GM18519 (cell line): ENCODE data around the gene VPS45.
"Not testable (repeated sequence)": the region's sequence is repeated elsewhere in the genome, so short reads cannot be mapped to it uniquely, and the experiment has no call there.

ENCODE experiments used
- ATAC-seq: cut with Tn5 transposase; IDR thresholded peaks from one replicate; pipeline ENCODE4 v1.9.1; 2021; ENCODE audit warnings: mild to moderate bottlenecking, moderate library complexity; ENCODE audit not compliant: unreplicated experiment, low FRiP score

Gene VPS45

DNA sequence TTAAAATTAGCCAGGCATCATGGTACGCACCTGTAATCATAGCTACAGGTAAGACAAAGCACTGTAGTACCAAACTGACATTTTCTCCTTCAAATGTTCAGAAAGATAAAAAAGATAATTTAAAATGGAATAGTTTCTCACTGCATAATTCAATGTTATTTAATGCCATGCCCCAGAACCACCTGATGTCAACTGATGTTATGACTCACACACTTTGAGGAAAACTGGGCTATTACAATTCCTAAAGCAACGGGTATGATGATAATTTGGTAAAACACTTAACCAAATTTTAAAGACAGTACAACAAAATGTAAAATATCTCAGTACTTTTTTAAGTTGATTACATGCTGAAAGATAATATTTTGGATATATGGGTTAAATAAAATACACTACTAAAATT is 59.2 kb downstream of the VPS45 start:
- ATAC-seq = no peak

- ATAC-seq = no peak
Measured at GRCh38 chr1:150127464-150127863, 59.9 kb downstream of the VPS45 start.

DNA sequence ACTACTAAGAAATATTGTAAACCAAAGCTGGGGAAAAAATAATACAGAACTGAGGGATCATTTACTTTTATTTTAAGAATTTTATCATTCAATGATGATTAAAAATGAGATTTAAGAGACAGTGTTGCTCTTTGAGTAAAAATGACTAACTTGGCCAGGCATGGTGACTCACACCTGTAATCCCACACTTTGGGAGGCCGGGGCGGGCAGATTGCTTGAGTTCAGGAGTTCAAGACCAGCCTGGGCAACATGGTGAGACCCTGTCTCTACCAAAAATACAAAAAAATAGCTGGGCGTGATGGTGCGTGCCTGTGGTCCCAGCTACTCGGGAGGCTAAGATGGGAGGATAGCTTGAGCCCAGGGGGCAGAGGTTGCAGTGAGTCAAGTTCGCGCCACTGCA is 60.3 kb downstream of the VPS45 start:
- no peak for ATAC-seq

GRCh38 chr1:150132372-150132771 is 64.8 kb downstream of the VPS45 start:
- no peak for ATAC-seq

GRCh38 chr1:150134537-150134936 is 67.0 kb downstream of the VPS45 start:
- ATAC-seq = no peak

DNA sequence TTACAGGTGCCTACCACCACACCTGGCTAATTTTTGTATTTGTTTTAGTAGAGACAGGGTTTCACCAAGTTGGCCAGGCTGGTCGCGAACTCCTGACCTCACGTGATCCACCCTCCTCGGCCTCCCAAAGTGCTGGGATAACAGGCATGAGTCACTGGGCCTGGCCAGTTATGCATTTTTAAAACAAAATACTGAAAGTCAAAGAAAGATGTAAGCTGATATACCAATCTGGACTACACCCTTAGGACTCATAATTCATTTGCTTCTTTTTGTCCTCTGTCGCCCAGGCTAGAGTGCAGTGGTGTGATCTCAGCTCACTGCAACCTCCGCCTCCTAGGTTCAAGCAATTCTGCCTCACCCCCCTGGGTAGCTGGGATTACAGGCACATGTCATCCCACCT is 67.8 kb downstream of the VPS45 start:
- ATAC-seq = not testable (repeated sequence)

DNA sequence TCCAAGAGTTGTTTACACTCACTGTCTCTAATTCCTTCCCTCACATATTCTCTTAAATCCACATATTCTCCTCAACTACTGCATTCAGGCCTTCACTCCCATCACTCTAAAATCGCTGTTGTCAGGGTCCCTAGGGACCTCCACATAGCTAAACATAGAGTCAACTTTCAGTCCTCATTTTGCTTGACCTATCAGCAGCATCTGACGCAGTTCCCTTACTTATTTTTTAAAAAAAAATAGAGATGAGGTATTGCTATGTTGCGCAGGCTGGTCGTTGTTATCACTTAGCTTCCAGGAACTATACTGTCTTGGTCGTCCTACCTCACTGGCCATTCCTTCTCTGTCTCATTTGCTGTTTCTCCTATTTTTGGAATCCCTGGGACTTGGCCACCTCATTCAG is 70.5 kb downstream of the VPS45 start:
- no peak for ATAC-seq

DNA sequence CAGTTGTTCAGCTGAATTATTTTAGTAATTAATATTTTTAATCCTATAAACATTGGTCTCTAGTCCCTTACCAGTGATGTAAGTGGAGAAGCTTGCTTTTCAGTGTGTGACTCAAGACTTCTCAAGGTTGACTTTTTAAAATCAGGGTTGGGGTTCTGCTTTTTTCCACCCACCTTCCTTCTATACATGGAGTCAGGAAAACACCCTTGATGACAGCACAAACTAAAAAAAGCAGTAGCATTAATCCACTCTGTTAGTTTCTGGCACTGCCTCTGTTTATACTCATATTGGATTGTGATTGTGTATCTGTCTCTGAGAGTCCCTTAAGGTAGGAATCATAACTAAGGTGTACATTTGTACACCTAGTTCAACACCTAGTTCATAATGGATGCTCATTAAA is 73.9 kb downstream of the VPS45 start:
- no peak for ATAC-seq

GRCh38 chr1:150142083-150142482 is 74.5 kb downstream of the VPS45 start:
- ATAC-seq = no peak

GRCh38 chr1:150144606-150145005 is 77.0 kb downstream of the VPS45 start:
- no peak for ATAC-seq

DNA sequence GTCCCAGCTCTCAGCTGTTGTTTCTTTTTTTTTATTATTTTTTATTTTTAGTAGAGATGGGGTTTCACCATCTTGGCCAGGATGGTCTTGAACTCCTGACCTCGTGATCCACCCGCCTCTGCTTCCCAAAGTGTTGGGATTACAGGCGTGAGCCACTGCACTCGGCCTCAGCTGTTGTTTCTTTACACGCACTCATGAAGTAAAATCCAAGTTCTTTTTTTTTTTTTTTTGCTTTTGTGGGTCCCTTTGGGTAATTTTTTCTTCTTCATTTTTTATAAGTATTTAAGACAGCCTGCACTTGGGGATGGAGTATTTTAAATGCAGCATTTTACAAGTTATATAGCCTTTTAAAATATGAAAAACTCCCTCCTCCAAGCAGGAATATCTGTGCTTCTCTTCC is 78.4 kb downstream of the VPS45 start:
- ATAC-seq = not testable (repeated sequence)

DNA sequence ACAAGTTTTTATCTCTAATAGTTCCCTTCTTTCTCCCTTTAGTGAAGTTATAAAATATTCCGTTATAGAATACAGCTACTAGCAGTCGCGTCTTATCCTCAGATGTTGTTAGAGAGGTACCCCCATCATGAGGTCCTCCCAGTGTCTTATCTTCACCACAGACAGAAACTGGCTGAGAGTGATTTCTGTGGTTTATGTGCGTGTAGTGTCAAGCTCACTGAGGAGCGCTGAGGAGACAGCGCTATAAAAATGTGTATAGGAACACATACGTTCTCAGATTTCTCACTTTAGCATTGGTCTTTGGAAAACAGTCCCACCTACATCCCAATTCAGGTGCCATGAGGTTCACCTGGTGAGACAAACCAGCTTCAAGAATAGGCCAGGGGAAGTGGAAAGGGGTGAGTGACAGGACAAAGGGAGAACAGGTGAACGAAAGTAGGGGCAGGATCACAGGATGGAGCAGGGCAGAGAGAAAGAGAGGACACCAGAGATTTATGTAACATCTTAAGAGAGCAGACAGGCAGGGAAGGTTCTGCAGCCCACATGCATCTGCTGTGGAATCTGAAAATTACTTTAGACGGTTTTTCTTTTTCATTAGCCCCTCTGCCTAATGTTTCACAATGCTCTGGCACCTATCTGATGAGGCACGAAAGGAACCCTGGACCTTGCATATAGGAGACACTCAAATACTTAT is 79.4 kb downstream of the VPS45 start:
- ATAC-seq = no peak

GRCh38 chr1:150148837-150149270 is 81.3 kb downstream of the VPS45 start:
- ATAC-seq = no peak

- no peak for ATAC-seq
Measured at GRCh38 chr1:150149271-150150132, 81.9 kb downstream of the VPS45 start, which contains the start of gene PLEKHO1. Gene PLEKHO1, plus strand, starts transcription at chr1:150149916. Its CDS starts 342 bp downstream, at chr1:150150258.

GRCh38 chr1:150150133-150151021 is 82.8 kb downstream of the VPS45 start:
- ATAC-seq = no peak

DNA sequence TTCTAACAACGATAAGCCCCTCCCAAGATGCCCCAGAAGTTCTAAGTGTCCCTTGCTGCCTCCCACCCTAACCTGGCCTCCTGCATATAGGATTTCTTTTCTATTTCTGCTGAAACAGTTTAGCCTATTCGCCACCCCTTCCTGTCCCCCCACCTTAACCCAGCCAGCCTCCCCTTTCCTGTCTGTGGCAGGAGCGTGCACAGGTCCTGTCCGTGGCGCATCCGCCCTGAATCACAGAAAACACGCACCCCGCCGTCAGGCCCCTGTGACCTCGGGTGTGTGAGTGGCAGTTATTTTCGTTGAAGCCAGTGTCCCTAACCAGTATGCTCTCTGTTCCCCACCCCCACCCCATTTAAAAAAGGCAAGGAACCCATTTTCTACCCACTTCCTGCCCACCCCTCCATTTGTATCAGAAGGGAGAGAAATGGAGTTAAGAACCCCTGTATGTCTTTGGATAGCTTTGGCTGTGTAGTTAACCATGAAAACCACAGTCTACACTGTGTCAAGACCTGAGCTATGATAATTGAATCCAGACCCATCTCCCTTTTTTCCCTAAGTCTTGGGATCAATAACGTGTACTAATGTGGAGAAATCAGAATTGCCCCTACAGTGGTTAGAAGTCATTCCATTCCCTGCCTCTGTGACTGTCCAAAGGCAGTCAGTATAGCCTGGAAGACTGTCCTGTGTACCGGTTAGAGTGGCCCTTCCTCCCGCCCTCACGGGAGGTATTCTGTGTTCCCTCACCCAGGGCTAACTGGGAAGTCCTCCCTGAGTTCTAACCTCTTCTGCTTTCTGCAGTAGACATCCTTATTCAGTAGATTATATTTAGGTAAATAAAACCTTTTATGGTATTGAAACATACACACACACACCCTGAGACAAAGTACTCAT is 84.0 kb downstream of the VPS45 start:
- no peak for ATAC-seq

GRCh38 chr1:150152182-150152536 is 84.6 kb downstream of the VPS45 start:
- ATAC-seq = no peak

DNA sequence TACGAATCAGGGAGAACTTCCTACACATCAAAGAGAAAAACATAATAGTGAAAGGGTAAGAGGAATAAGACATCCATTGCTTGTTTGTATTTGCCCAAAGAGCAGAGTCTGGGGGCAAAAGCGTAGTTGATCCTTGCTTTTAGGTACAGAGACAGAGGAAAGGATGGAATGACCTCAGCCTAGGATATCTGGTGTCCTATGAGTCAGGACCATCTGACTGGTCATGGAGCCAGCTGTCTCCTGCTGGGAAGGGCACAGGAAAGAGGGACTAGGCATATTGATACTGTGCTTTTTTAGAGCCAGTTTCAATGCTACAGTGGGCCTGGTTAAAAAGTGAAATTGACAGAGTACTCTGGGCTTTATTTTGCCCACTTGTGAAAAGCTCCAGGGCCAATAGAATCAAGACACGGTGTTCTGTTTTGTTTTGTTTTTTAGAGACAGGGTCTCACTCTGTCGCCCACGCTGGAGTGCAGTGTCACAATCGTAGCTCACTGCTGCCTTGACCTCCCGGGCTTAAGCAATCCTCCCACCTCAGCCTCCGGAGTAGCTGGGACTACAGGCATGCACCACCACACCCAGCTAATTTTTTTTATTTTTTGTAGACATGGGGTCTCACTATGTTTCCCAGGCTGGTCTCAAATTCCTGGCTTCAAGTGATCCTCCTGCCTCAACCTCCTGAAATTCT is 85.3 kb downstream of the VPS45 start:
- ATAC-seq = no peak

GRCh38 chr1:150154143-150154542 is 86.6 kb downstream of the VPS45 start:
- no peak for ATAC-seq
